ENCODE data around the gene TUBB.

The TUBB gene

GRCh38 chr6:30743099-30744053, 23.2 kb downstream of the TUBB start (continued):
- TF ChIP-seq ZNF302 (tag by site-specific recombination; IDR thresholded peaks at IDR 0.05; ENCODE audit: low read depth) (no peak), ZNF140 (tag by site-specific recombination; IDR thresholded peaks at IDR 0.05) (no peak), ZNF391 (tag by site-specific recombination; IDR thresholded peaks at IDR 0.05; ENCODE audit: borderline replicate concordance, low read depth) (no peak), ZNF362 (tag by site-specific recombination; IDR thresholded peaks at IDR 0.05) (no peak), SETDB1 (IDR thresholded peaks at IDR 0.05; ENCODE audit: insufficient read length, low read length) (no peak), ZNF24 (tag by site-specific recombination; IDR thresholded peaks at IDR 0.05) (0 out of 2 replicates have a peak, but pooled peaks have one; percentile 4), ZBTB10 (tag by site-specific recombination; IDR thresholded peaks at IDR 0.05) (peak; percentile 79), ZIC2 (tag by site-specific recombination; IDR thresholded peaks at IDR 0.05) (no peak), ZNF549 (tag by site-specific recombination; IDR thresholded peaks at IDR 0.05) (no peak), ZNF768 (tag by site-specific recombination; IDR thresholded peaks at IDR 0.05) (no peak; the same call in 1 of the 2 replicates), ZNF121 (tag by site-specific recombination; IDR thresholded peaks at IDR 0.05) (no peak), ZNF221 (tag by site-specific recombination; IDR thresholded peaks at IDR 0.05; ENCODE audit: borderline replicate concordance) (no peak), GLIS1 (tag by site-specific recombination; IDR thresholded peaks at IDR 0.05) (no peak), ZEB2 (tag by site-specific recombination; IDR thresholded peaks at IDR 0.05) (no peak; the same call in none of the 2 replicates), TSHZ1 (tag by site-specific recombination; IDR thresholded peaks at IDR 0.05; ENCODE audit: borderline replicate concordance) (no peak), SCRT2 (tag by site-specific recombination; IDR thresholded peaks at IDR 0.05) (no peak), ZNF2 (tag by site-specific recombination; IDR thresholded peaks at IDR 0.05) (no peak), ZNF548 (tag by site-specific recombination; IDR thresholded peaks at IDR 0.05) (no peak), KLF9 (tag by site-specific recombination; IDR thresholded peaks at IDR 0.05; ENCODE audit: low read depth) (no peak), ZNF585B (tag by site-specific recombination; IDR thresholded peaks at IDR 0.05) (no peak), ZNF211 (tag by site-specific recombination; IDR thresholded peaks at IDR 0.05; ENCODE audit: low read depth) (no peak), ZNF174 (tag by site-specific recombination; IDR thresholded peaks at IDR 0.05) (no peak), PRDM4 (tag by site-specific recombination; IDR thresholded peaks at IDR 0.05) (no peak), ZFP41 (tag by site-specific recombination; IDR thresholded peaks at IDR 0.05; ENCODE audit: borderline replicate concordance) (no peak), REPIN1 (tag by site-specific recombination; IDR thresholded peaks at IDR 0.05; ENCODE audit: low read depth) (no peak), ZNF404 (tag by site-specific recombination; IDR thresholded peaks at IDR 0.05) (no peak), ZNF510 (tag by site-specific recombination; IDR thresholded peaks at IDR 0.05; ENCODE audit: insufficient replicate concordance) (no peak), ZNF354C (tag by site-specific recombination; IDR thresholded peaks at IDR 0.05; ENCODE audit: borderline replicate concordance, low read depth) (no peak), SALL2 (tag by site-specific recombination; IDR thresholded peaks at IDR 0.05; ENCODE audit: borderline replicate concordance) (no peak)
